Activated CD4-positive, CD25-positive, alpha-beta regulatory T cell (primary cell): ENCODE data around the gene AKAP12.

ENCODE experiments used
- DNase-seq, 4 experiments: peaks; one replicate each; lab custom pipeline; 2025; lab: John Stamatoyannopoulos, UW

AKAP12 gene

DNA sequence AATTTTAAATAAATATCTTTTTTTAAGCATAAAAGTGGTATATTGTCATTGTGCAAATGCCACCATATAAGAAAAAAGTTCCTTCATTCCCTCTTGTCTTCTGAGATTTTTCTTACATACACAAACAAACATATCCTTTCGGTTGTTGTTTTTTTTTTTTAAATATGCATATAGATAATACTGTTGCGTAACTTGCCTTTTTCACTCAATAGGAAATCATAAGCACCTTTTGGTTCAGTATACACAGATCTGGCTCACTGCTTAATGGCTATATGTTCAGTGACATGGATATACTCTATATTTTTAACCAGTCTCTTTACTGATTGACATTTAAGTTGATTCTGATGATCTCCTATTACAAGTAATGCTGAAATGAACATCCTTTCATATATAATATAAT lies 40.1 kb downstream of the AKAP12 start:
- no peak for DNase-seq

DNA sequence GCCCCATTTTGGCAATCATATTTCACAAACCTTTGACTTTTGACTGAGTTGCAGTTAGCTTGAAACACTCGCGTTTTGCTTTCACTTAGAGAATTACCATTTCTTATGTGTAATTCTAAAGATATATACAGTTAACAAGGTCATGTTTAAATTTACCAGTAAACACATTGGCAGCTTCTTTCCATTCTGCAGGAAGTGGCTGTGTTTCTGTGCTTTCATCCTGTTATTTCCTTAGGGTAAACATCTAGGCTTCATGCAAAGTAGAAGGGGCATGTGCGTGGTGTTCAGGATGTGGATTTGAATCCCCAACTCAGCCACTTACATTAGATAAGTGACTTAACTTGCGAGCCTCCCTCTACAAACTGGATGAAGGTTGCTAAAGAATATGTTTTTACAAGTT lies 41.1 kb downstream of the AKAP12 start:
- DNase-seq = no peak

DNA sequence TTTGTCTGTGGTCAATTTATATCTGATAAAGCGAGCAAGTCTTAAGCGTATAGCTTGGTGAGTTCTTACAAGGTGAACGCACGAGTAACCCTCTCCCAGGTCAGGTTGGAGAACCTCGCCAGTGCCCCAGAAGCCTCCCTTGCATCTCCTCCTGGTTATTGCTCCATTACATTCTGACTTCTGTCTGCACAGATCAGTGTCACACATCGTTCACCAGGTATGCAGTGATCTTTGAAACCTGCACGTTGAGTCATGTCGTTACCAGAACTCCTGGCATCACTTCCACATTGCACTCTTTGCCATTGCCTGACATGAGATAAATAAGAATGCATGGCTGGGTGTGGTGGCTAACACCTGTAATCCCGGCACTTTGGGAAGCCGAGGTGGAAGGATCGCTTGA lies 44.2 kb downstream of the AKAP12 start:
- no peak for DNase-seq

GRCh38 chr6:151284548-151285017 lies 44.8 kb downstream of the AKAP12 start:
- no peak for DNase-seq

DNA sequence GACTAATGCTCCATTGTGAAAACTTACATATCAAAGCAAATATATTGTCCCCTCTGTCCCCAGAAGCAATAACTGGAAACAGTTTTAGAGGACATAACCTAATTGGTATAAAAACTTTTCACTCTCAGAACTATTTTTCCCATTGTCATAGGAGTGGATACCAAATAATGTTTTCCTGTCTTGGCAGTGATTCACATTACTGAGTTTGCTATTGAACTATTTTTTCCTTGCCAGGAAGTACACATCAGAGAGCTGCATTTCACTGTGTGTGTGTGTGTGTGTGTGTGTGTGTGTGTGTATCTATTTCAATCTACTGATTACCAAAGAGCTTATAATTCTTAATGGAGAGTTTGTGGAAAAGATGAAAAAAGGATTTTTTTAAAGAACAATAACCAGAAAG lies 45.4 kb downstream of the AKAP12 start:
- DNase-seq = no peak

- DNase-seq = no peak
Observed at GRCh38 chr6:151286214-151286613, 46.4 kb downstream of the AKAP12 start.

GRCh38 chr6:151288712-151289398 lies 49.1 kb downstream of the AKAP12 start:
- no peak for DNase-seq

DNA sequence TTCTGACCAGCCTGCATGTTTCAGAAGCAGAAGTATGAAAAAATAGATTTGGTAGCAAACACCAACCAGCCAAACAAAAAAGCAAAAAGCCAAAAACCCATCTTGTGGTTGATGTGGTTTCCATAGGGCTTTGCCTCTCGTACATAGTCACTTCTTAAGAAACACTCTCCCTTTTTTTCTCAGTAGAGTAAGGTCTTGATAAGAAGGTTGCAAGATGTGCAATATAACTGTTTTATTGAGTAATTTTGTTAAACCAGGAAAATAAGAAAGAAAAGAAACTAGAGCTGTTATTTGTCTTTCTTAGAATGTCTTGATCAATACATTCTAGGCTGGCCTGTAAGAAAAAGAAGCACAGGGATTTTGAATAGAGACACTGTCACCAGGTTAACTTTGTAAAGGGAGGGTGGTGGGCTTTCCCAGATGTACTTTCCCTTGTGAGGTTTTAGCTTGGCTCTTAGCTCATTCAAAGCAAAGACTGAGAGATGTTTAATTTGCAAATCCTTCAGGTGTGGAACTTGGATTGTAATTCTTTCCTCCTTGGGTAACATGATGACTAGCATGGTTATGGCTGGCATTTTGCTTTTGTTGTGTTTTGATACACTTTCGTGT lies 49.7 kb downstream of the AKAP12 start:
- no peak for DNase-seq

- DNase-seq = no peak
Observed at GRCh38 chr6:151290877-151291721, 51.3 kb downstream of the AKAP12 start.

DNA sequence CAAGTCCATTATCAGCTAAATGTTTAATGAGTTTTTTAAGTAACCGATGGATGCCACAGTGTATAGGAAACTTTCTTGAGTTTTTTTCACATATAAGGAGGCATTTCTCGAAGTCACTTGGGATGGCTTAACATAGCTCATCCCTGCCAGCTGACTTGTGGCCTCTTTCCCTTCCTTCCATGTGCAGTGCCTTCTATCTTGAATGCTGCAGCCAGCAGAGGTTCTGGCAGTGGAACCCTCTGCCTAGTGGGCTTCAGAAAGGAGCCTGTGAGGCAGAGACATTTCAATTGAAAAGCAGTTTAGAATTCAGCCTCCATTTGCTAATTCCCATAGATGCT lies 51.9 kb downstream of the AKAP12 start:
- no peak for DNase-seq

DNA sequence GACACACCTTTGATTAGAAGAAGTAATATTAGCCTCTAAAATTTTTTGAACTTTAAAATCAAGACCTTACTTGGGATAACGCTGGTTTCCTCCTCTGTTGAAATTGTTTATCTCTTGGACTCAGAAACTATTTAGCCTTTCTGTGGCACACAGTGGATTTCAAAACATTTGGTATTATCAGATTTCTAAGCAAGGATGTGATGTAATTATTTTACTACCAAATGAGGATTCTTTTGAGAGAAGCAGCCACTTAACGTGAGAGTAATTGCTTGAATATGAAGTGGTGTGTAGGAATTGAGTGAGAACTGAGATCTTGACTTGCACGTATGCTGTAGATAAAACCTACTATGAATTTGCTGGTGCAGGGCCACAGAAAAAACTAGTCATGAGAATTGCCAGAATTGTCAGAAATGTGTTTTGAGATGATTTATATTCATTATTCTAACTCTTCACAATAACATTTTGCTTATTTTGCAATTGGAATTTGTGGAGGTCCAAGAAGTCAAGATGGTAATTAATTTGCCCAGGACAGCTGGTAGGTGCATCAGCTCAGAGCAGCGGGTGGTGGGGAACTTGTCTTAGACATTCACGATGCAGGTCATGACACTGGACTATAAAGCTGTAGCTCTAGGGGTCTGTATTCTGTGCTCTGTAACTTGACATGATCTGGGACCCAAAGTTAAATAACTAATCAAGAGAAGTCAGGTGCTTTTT lies 53.4 kb downstream of the AKAP12 start:
- no peak for DNase-seq

GRCh38 chr6:151293688-151294016 lies 53.9 kb downstream of the AKAP12 start:
- DNase-seq = no peak

- DNase-seq = no peak
Observed at GRCh38 chr6:151294561-151295101, 54.9 kb downstream of the AKAP12 start.

- DNase-seq = no peak
Observed at GRCh38 chr6:151297886-151298285, 58.1 kb downstream of the AKAP12 start.

DNA sequence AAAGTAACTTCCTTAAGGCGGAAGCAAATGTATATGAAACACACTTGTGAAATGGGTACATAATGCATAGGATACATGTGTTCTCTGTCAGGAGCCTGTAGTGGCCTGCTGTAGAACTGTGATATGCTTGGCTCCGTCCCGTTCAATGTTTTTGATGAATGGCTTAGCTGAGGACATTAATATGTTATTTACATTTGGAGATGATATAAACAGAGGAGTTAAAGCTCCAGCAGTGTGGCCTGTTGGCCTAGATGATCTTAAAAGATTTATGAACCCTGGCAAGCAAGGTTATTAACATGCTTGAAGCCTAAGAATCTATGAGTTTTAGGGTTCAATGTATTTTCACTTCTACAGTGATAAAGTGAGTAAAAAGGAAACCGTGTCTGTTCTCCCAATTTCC lies 59.2 kb downstream of the AKAP12 start:
- DNase-seq = no peak

DNA sequence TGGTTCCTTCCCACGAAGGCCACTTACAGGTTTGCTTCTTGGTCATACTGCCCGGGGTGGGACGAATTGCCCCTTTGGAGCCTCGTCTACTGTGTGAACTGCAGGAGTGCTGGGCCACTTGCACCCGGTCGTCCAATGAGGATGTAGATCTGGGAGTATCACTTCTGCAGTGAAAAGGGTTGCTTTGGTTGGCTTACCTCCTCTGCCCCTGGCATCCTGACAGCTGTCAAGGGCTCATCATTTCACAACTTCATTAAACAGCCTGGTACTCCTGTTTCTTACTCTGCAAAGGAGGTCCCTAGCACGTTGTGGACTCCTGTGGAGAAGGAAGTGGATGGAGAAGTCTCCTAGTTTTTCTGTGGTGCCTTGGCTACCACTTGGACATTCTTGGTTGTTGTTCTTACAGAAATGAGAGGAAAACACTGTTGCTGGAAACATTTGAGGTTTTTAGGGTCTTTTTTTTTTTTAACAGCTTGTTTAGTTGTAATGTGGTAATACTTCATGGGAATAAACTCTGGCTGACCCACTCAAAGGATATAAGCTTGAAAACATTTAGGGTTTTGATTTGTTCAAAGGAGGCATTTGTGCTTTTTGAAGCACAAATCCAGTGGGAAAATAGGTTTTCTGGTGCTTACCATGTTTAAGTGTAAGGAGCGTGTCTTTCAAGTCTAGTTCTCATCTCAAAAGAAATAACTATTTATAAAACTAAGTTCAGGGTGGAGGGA lies 60.7 kb downstream of the AKAP12 start:
- no peak for DNase-seq

DNA sequence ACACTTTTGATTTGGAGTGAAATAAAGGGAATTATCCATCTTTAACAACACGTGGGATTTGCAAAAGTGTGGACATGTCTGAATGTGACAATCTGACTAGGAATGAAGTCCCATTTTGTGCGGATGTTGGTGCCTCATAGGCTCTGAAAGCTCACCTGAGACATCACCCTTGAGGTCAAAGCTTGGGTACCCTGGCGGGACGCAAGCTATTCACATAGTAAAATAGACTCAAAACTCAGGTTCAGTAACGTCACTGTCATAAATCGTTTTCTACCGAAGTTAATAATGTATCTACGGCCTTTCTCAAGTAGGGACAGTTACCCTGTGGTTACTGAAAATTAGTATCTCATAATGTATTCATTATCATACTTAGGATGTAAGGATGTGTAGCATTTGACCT lies 61.8 kb downstream of the AKAP12 start:
- no peak for DNase-seq

DNA sequence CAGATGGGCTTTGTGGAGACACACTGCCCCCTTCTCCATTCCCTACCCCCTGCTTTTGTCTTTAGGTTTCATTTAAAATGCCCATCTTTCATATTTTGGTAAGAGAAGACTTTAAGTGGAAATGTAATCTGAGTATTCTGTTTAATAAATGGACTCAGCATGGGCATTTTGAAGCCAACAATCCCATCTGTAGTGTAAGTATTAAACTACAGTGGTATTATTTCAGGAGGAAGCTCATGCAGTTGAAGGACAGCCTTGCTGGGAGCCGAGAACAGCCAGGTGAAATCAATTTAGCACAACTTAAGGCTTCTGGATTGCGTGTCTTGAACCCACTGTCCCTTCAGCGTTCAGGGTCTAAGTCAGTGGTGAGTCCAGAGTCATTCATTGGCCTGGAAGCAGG lies 63.5 kb downstream of the AKAP12 start:
- no peak for DNase-seq

DNA sequence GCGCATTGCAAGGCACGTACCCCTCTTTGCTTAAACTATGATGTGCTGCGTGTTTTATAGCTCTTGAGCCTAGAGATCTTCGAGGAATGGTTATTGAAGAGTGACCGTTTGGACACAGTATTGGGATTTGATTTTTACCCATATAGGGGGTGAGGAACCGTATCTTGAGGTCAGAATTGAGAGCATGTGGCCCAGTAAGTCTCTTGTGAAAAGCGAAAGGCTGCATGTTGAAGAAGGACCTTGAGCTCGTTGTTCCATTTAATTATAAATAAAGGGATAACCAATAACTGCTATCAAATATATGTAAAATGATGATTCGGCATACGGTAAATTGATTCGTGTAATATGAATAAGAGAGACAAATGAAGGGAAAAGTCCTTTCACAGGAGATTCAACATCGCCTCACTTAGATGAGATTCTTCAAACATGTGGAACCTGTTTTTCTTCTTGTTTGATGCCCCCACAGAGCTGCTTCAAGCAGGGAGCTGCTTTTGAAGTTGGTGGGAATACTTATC lies 66.6 kb downstream of the AKAP12 start:
- no peak for DNase-seq

- DNase-seq = no peak
Observed at GRCh38 chr6:151307501-151307900, 67.7 kb downstream of the AKAP12 start.

GRCh38 chr6:151309619-151310018 lies 69.9 kb downstream of the AKAP12 start:
- DNase-seq = no peak
